Stimulated activated CD8-positive, alpha-beta memory T cell treated with anti-CD3 and anti-CD28 coated beads, Interleukin-15, amount 100 ng/mL, for 1 hour (primary cell): ENCODE measurements around the gene SLIT3.
"Not testable (repeated sequence)": the region's sequence is repeated elsewhere in the genome, so short reads cannot be mapped to it uniquely, and the experiment has no call there.

Experiments
- DNase-seq: peaks from one replicate; pipeline ENCODE4 v3.0.0-alpha.2; 2020; ENCODE audit warnings: low read depth

SLIT3 gene

GRCh38 chr5:168768172-168768571 lies 532.8 kb downstream of the SLIT3 start:
- DNase-seq = no peak

DNA sequence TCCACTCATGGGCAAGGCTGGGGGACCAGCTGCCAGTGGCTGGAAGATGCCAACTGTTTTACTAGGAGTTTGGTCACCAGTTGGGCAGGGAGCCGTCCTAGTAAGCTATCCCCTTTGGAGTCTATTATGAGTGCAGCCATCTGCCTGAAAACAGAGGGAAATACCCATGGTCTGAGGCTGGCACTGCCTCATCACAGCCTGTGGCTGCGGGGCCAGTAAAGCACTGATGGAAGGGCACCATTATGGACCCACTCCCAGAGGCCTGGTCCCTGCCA lies 534.6 kb downstream of the SLIT3 start:
- DNase-seq = no peak

GRCh38 chr5:168765551-168766425 lies 535.2 kb downstream of the SLIT3 start:
- no peak for DNase-seq

DNA sequence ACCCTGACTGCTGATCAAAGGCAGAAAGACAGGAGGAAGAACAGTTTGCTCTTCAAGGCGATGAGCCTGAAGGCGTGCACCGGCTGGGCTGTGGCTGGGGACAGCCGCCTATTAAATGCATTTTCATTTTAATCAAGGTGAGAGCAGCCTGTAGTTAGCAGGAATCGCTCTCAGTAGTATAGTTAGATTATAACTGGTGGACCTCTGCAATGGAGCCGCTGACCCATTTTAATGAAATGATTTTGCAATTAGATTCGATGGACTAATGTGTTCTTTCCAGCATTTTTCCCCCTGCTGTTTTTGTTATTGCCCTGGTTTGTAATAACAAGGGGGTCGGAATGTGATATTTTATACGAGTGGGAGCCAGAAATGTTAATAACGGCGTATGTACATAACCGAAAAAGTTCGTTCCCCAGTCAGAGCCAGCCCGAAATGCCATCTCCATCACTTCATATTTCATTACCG lies 535.8 kb downstream of the SLIT3 start:
- DNase-seq = no peak

DNA sequence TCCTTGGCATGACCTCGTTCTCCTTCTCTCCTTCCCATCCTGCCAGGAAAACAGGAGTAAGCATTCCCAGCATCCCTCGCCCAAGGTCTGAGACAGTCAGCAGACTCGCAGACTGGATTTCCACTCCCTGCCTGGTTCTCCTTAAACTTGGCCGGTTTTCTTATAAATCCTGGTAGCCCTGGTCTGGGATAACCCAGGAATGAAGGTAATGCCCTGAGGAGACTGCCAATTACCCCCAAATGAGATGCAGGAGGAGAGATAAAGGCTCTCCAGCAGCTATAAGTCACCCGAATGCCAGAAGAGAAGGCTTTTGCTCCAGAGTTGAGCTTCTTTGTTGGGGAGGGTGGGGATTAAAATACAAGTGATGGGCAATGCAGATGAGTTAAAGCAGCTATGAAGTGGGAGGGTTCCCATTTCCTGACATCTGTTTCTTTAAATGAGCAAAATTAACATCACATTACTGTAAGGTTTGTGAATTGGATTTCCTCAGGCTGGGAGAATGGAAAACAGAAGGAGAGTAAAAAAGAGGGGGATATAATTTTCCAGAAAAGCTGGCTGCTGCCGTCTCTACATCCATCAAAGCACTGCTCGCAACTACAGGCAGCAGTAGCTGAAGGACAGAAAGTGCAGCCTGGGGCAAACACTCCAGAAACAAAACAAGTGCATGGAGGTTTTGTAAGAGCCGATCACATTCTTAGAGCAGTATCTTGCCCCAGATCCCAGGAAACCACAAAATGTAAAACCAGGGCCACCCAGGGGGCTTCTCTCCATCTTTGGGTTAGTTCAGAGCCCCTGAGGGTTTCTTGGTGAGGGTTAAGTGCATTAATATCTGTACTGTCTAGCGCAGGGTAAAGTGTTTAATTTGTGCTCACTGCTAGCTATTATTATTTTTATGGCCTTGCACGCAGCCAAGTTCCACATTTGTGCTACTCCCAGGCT lies 544.2 kb downstream of the SLIT3 start:
- DNase-seq = no peak

- no peak for DNase-seq
Observed at GRCh38 chr5:168755548-168756093, 545.3 kb downstream of the SLIT3 start.

DNA sequence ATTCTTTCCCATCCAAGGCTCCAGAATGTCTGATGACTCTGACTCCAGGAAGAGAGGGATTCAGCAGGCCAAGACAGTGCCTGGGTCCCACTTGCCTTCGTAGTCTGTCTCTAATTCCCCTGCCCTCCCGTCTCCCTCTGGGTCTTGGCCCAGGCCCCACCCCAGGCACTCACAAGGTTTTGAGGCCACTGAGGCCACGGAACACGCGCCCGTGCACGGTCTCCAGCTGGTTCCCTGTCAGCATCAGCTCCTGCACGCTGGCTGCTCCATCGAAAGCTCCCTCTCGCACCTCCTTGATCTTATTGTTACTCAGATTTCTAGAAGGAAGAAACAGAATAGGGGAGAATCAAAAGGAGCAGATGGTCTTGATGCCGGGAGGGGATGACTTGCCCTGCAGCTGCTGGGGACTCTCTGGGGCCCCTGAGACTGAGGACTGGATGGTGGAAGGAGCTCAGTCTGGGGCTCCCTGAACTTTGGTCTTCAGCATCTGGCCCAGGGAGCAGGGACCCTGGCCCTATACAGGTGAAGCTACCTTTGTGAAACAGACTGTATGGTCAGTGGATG lies 547.2 kb downstream of the SLIT3 start:
- no peak for DNase-seq

DNA sequence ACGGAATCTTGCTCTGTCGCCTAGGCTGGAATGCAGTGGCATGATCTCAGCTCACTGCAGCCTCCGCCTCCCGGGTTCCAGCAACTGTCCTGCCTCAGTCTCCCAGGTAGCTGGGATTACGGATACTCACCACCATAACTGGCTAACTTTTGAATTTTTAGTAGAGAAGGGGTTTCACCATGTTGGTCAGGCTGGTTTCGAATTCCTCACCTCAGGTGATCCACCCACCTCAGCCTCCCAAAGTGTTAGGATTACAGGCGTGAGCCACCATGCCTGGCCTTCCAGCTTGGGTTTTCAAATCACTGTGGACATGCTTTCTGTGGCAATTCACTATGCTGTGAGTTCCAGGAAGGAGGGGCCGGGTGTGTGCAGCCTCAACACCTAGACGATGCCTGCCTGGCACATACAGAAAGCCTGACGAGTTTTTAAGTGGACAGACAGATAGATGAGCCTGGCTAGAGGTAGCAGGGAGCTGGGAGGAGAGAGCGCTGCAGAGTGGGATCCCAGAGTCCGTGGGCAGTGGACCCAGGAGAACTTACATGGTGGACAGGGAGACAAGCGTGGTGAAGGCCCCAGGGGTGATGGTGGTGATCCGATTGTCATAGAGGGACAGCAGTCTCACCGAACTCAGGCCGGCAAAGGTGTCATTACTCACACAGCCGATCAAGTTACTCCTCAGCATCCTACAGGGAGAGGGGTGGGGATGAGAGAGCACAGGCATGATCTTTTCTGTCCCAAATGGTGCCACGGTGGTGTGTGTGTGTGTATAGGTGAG lies 548.3 kb downstream of the SLIT3 start:
- DNase-seq = no peak

- no peak for DNase-seq
Observed at GRCh38 chr5:168752012-168752411, 548.9 kb downstream of the SLIT3 start.

- no peak for DNase-seq
Observed at GRCh38 chr5:168750926-168751325, 550.0 kb downstream of the SLIT3 start.

- no peak for DNase-seq
Observed at GRCh38 chr5:168749391-168750100, 551.4 kb downstream of the SLIT3 start.

DNA sequence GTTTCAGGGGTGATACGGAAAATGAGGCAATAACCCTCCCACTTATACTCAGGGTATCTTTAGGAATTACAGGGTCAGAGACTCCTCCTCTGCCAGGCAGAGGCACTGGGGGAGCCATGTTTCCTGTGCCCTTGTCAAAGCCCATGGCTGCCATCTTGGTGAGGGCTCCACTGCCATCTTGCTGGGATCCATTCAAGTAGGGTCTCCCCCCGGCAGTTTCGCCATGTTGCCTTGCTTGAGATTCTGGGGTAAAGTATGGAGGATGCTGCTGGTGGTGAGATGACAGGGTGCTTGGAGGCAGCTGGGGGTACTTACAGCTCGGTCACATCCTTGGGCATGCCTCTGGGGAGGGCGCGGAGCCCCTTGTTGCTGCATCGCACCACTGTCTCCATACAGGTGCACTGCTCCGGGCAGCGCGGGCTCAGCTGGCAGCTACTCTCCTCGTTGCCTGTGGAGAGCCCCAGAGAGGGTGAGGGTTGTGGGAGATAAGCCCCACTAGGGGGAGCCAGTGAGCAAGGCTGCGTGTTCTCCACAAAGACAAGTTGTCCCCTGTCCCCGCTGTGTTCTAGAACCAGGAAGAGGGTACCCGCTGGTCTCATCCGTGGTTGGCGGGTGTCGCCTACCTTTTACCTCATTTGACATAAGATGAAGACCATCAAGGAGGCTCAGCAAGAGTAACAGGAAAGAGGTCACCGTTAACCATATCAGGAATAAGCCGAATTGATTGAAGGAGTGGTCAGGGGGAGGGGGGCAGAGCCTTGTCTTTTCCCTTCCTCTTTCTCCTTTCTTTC lies 552.8 kb downstream of the SLIT3 start:
- no peak for DNase-seq

DNA sequence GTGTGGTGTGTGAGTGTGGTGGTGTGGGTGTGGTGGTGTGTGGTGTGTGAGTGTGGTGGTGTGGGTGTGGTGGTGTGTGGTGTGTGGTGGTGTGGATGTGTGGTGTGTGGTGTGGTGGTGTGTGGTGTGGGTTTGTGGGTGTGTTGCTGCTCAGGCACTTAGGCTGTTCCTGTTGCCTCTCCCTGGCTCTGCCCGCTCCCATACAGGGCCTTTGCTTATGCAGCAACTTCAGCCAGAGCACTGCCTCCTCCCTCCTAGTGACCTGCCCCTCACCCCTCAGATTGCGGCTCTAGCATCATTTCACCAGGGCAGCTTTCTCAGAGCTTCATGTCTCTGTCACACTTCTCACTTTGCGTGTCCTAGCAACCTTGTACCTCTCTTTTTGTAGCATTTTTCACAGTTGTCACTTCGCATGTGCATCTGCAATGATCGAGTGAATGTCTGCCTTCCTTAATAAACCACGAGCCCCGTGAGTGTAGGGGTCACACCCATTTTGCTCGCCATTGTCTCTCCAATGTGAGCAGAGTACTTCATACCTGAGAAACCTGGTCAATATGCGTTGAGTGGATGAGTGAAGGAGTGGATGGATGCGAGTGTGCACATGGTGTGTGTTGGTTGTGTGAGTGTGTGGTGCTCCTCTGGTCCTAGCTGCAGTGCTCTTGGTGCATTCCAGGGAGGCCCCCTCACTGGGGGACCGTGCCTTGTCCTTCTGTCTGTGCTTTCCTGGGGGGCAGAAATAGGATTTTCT lies 553.9 kb downstream of the SLIT3 start:
- no peak for DNase-seq

DNA sequence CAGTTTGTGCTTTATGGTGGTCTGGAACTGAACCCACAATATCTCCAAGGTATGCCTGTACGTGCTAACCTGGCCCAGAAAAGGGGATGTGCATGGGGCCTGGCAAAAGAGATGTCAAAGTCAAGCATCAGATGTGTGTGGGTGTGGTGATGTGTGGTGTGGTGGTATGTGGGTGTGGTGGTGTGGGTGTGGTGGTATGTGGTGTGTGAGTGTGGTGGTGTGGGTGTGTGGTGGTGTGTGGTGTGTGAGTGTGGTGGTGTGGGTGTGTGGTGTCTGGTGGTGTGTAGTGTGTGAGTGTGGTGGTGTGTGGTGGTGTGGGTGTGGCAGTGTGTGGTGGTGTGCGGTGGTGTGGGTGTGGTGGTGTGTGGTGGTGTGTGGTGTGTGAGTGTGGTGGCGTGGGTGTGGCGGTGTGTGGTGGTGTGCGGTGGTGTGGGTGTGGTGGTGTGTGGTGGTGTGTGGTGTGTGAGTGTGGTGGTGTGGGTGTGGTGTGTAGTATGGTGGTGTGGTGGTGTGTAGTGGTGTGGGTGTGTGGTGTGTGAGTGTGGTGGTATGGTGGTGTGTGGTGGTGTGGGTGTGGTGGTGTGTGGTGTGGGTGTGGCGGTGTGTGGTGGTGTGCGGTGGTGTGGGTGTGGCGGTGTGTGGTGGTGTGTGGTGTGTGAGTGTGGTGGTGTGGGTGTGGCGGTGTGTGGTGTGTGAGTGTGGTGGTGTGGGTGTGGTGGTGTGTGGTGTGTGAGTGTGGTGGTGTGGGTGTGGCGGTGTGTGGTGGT lies 554.6 kb downstream of the SLIT3 start:
- not testable (repeated sequence) for DNase-seq

DNA sequence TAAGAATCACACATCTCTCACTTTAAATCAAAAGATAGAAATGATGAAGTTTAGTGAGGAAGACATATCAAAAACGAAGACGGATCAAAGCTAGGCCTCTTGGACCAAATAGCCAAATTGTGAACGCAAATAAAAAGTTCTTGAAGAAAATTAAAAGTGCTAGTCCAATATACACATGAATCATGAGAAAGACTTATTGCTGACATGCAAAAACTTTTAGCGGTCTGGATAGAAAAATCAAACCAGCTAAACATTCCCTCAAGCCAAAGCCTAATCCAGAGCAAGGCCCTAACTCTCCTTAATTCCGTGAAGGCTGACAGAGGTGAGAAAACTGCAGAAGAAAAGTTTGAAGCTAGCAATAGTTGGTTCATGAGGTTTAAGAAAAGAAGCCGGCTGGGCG lies 557.3 kb downstream of the SLIT3 start:
- DNase-seq = no peak

- not testable (repeated sequence) for DNase-seq
Observed at GRCh38 chr5:168742311-168742710, 558.6 kb downstream of the SLIT3 start.

DNA sequence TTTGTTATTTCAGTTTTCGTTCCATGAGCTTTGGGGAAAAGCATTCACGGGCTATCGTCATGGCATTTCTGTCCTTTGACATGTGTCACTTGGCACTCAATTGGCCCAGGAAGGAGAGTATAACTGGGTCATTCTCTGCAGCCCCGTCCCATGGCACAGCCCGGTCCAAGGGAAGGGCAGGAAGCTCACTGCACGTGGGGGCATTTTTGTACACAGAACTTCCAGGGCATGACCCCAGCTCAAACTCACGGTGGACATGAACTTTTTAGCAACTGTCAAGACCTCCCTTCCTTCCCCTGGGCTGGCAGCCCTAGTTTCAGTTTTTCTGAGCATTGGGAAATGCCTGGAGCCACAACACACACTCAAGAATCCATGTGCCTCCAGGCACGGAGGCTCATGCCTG lies 560.1 kb downstream of the SLIT3 start:
- DNase-seq = no peak

- no peak for DNase-seq
Observed at GRCh38 chr5:168740092-168740800, 560.7 kb downstream of the SLIT3 start.
